WI38 (cell line): Measurements from ENCODE around the gene EPHA5.

ENCODE experiments used
- H3K4me3 ChIP-seq: 2 replicates; pipeline ENCODE4 v1.5.1; 2011; ENCODE audit warnings: low read depth, mild to moderate bottlenecking, control low read depth, low read length
- CTCF ChIP-seq: IDR thresholded peaks from 2 replicates; pipeline ENCODE4 v1.5.1; 2012; ENCODE audit warnings: low read depth, mild to moderate bottlenecking, control low read depth, low read length

The EPHA5 gene

GRCh38 chr4:65670331-65671031 lies at the start of gene EPHA5:
Gene EPHA5, minus strand, starts transcription at chr4:65670489. Its CDS starts 747 bp downstream, at chr4:65669742.
- H3K4me3 ChIP-seq, result no peak within 1 kb of the TSS
- no peak for TF ChIP-seq CTCF

DNA sequence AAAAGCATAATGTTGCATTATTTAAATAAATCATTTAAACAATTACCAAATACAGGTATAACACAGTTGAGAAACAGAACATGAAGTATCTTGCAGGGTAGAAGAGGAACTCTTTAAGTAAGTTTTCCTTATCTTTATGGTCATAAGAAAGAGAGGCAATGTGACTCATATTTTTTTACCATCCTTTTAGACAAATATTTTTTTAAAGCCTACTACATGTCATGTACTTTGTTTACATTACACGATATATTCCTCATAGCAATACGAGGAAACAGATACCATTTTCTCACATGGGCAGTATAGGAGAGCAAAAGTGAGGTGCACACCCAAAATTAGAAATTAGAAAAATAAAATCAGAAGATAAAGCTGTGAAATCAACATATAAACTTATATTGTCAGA lies 49.3 kb upstream of the EPHA5 start:
- no peak overlapping the region for H3K4me3 ChIP-seq
- TF ChIP-seq CTCF, result no peak

- no peak for TF ChIP-seq CTCF
- no peak overlapping the region for H3K4me3 ChIP-seq
These were observed 28.3 kb upstream of the EPHA5 start for GRCh38 chr4:65698631-65699030.

DNA sequence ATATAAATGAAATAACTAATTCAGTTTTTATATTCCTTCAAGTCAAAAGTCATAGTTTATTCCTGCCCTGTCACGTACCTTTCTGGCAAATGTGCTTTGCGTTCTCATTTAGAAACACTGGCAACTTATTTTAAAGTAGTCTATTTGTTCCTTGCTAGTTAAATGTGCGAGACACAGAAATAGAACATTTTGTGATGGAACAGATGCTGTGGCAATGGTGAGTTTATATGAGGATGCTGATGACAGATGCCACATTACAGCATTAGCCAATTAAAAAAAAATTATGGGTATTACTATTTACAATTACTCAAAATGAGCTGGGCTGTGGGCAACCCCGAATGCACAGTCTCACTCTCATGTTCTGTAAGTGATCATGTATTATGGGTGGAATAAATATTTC lies 26.1 kb upstream of the EPHA5 start:
- no peak for TF ChIP-seq CTCF
- H3K4me3 ChIP-seq, result no peak overlapping the region

DNA sequence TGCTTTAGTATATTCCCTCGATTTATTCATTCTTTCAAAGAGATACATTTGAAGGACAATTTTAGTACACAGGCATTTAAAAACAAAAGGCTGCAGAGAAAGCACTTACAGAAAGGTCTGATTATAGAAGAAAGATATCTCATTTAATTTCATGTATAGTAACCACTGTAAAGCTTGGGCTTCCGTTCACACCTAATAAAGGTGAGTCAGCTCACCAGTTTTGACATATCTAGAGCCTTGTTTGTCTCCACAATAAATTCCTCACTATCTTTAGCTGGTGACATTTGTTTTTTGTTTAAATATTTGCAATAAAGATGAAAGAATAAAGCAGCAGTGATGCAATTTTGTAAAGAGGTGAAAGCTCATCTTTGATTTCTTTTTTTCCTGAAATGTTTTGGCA lies 1.1 kb upstream of the EPHA5 start:
- H3K4me3 ChIP-seq, result no peak overlapping the region
- TF ChIP-seq CTCF, result no peak

- no peak overlapping the region for H3K4me3 ChIP-seq
- no peak for TF ChIP-seq CTCF
These were observed 314 bp downstream of the EPHA5 start for GRCh38 chr4:65670020-65670330.

DNA sequence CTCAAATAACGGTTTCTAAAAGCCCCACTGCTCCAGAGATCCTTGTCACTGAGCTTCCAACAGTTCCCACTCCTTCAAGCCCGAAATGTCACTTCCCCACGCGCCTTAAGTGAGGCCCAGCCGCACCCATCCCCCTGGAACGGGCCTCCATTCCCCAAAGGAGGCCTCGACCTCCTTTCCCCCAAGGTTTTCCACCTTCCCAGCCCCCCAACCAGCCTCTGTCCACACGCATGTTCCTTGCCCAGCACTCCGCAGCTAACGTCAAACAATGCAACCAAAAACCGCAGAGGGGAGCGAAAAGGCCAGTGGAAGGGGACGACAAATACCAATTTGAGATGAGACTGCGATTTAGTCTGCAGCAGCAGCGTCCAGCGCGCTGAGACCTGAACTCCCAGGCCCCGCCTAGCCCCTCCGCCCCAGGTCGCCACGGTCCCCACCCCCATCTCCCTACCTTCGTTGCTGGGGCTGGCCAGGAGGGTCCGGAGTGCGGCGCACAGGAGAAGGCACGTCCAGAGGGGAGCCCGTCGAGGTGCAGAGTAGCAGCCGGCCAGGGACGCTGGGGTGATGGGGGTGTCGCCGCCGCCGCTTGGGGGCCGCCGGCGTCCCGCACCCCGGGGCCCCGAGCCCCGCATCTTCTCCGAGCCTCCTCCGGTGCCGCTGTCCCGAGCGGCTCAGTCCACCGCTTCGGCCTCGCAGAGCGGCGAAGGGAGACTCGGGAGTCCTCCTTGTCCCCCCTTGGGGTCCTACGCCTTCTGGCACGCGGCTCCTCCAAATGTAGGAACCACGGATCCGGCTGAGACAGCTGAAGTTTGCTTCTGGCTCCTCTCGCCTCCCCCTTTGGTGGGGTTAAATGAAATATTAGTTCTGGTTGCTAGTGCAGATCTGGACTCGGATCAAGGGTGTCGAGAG lies 924 bp downstream of the EPHA5 start:
- no peak overlapping the region for H3K4me3 ChIP-seq
- no peak for TF ChIP-seq CTCF
